GM13976 (cell line): Measurements from ENCODE around the gene PBRM1.
"Not testable (repeated sequence)": the region's sequence is repeated elsewhere in the genome, so short reads cannot be mapped to it uniquely, and the experiment has no call there.

Experiments used
- DNase-seq: peaks from one replicate; pipeline ENCODE4 v3.0.0; 2012; ENCODE audit warnings: low spot score
- CTCF ChIP-seq: IDR thresholded peaks from 2 replicates; pipeline ENCODE4 v1.5.1; 2012; ENCODE audit warnings: borderline replicate concordance, mild to moderate bottlenecking; ENCODE audit not compliant: insufficient read depth; ENCODE audit errors: extremely low read depth, missing control alignments, control extremely low read depth
- in situ Hi-C: fragments of 300-500 bp; cut with MboI; formaldehyde crosslinking; loops from one replicate; pipeline ENCODE4 v1.12.0; 2022; ENCODE audit warnings: low sequenced_read_pairs, mixed read lengths, inconsistent platforms; ENCODE audit not compliant: unreplicated experiment

Gene PBRM1

GRCh38 chr3:52678265-52679198, 7.2 kb downstream of the PBRM1 start:
- DNase-seq = no peak
- in situ Hi-C loops = no loop called here

GRCh38 chr3:52676201-52676600, 9.5 kb downstream of the PBRM1 start:
- DNase-seq, in situ Hi-C loops: not testable (repeated sequence)

More at GRCh38 chr3:52678265-52679198, 7.2 kb downstream of the PBRM1 start:
- no peak for TF ChIP-seq CTCF

- no peak for DNase-seq
- no peak for TF ChIP-seq CTCF
- in situ Hi-C loops = no loop called here
These were observed 14.0 kb downstream of the PBRM1 start for GRCh38 chr3:52671676-52672075.

GRCh38 chr3:52670621-52671521, 14.8 kb downstream of the PBRM1 start:
- TF ChIP-seq CTCF = no peak
- DNase-seq = peak; percentile 30
- in situ Hi-C loops = no loop called here

GRCh38 chr3:52663098-52663497, 22.6 kb downstream of the PBRM1 start:
- no peak for TF ChIP-seq CTCF
- in situ Hi-C loops = no loop called here
- no peak for DNase-seq

GRCh38 chr3:52660046-52660445, 25.7 kb downstream of the PBRM1 start:
- no peak for TF ChIP-seq CTCF
- in situ Hi-C loops = no loop called here
- DNase-seq = no peak
